Adrenal gland (tissue), 5 donors: ENCODE results near the gene UBQLN4.

Source experiments
- POLR2A ChIP-seq, 2 donors: fragments of 450-650 bp; IDR thresholded peaks; one replicate each; pipeline ENCODE4 v1.6.1; 2017; ENCODE audit warnings: antibody characterized with exemption in 2 of 2, mild to moderate bottlenecking in 2 of 2, moderate library complexity in 1 of 2
- TF ChIP-seq, protein P1 (sequence below), 6 experiments: fragments of 450-650 bp in 4 of 6; fragments of 200-600 bp in 2 of 6; sonication (generic) in 1 of 6; IDR thresholded peaks; 1 replicate in 5 of 6; 2 replicates in 1 of 6; pipeline versions ENCODE4 v1.5.1 to v1.8.0; 2016 to 2021; ENCODE audit warnings: antibody characterized with exemption in 6 of 6, mild to moderate bottlenecking in 2 of 6, moderate library complexity in 1 of 6
- donor health status: DM: no; HTN: no; CAD: no.

GRCh38 chr1:156074661-156075060 is 21.1 kb upstream of the UBQLN4 start:
- TF ChIP-seq POLR2A (IDR thresholded peaks at IDR 0.05): no peak
- TF ChIP-seq, protein P1, sequence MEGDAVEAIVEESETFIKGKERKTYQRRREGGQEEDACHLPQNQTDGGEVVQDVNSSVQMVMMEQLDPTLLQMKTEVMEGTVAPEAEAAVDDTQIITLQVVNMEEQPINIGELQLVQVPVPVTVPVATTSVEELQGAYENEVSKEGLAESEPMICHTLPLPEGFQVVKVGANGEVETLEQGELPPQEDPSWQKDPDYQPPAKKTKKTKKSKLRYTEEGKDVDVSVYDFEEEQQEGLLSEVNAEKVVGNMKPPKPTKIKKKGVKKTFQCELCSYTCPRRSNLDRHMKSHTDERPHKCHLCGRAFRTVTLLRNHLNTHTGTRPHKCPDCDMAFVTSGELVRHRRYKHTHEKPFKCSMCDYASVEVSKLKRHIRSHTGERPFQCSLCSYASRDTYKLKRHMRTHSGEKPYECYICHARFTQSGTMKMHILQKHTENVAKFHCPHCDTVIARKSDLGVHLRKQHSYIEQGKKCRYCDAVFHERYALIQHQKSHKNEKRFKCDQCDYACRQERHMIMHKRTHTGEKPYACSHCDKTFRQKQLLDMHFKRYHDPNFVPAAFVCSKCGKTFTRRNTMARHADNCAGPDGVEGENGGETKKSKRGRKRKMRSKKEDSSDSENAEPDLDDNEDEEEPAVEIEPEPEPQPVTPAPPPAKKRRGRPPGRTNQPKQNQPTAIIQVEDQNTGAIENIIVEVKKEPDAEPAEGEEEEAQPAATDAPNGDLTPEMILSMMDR (IDR thresholded peaks at IDR 0.05): no peak
